CD4-positive, alpha-beta T cell treated with Interleukin-15 for 1 hour (primary cell): Measurements from ENCODE around the gene TBC1D22A.

Experiments
- DNase-seq: peaks from one replicate; pipeline ENCODE4 v3.0.0-alpha.2; 2020

Gene TBC1D22A

DNA sequence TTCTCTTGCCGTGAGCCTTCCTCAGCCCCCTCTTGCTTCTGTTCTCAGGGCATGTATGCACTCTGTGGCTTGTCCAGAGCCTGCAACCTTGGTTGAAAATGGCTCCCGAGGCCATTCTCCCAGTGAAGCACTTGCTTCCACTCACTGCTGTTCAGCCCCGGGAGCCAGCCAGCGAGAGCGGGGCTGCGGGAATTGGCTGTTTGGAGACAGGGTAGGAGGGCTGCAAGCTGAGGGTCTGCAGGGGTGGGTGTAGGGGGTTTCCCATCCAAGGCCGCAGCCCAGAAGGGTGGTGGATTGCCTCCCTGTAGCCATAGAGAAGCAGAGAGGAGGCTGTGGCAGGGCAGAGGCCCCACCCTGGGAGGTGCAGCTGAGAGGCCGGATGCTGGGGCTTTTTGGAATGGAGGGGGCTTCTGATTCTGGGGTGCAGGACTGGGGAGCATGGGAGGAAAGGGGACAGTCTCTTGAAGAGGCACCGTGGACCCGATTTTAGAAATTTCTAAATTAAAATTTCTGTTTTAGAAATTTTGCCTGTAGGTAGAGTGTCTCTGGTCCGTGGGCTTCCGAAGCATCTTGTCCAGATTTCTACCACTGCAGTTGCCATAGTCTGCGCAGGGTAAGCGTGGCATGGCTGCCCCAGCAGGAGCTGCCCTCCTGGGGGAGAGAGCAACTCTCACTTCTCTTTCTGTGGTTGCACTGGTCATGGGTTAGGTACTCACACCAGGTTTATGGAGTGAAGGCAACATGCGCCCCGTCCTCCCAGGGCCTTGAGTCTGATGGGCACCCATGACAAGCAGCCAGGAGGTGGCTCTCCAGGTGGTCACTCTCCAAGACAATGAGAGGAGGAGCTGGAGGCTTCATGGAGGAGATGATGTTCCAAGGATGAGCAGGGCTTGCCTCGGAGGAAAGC lies 100.2 kb downstream of the TBC1D22A start:
- no peak for DNase-seq

DNA sequence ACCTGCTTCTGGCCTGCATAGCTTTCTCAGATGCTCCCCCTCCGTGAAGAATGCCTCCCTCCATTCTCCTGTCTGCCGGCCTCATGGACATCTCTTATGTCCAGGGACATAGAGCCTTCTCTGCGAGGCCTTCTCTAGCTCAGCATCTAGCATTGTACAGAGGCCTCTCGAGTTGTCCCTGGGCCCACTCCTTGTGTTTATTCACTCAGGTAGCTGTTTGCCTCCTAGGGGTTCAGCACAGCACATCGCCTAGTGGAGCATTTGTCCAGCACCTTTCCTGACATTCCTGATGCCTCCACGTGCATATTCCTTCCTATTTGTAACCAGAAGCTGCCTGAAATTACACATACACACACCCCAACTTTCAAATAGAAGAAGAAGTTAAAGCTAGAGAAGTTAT lies 101.3 kb downstream of the TBC1D22A start:
- no peak for DNase-seq

DNA sequence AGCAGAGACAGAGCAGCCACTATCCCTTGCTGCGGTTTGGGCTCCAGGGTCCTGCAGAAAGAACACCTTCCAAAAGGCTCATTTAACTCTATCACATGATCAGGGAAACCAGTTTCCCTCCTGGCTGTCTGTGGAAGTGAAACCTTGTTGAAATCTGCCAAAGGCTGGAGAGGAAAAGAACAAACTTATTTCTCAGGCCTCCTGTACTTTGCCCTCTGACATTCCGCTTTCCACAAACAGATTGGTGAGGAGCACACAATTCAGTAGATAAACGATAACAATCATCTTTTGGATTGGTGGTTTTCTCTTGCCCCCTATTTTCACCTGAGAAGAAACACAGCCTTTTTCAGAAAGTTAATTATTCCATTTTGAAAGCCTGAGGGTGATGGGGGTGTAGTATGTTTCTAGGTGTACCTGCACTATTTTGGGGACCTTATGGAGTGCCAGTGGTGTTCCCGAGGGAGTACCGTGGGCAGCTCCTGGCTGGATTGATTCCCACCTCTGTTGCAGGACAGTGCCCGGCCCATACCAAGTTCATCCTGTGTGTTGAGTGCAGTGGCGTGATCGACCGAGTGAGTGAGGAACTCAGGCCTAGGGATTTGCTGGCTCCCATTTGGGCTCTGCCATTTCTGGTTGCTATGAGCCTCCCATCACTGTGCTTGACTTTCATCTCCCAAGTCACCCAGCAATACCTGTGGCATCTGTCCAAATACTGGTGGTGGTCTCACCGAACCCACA lies 102.0 kb downstream of the TBC1D22A start:
- no peak for DNase-seq

DNA sequence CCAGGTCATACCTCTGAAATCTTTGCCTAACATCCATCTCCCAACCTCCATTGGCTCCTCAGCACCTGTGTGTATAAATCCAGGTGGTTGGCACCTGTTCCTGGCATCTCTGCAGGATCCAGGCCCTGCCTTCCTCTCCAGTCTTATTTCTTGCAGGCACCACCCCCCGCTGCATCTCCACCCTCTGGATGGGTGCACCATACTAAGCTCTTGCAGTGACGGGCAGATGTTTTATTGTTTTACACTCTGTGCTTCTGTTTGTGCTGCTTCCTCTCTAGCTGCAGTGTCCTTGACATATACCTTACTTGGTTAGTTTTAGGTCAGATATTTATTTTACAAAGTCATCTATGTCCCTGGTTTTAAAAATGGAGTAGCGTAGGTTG lies 102.6 kb downstream of the TBC1D22A start:
- DNase-seq, result no peak

DNA sequence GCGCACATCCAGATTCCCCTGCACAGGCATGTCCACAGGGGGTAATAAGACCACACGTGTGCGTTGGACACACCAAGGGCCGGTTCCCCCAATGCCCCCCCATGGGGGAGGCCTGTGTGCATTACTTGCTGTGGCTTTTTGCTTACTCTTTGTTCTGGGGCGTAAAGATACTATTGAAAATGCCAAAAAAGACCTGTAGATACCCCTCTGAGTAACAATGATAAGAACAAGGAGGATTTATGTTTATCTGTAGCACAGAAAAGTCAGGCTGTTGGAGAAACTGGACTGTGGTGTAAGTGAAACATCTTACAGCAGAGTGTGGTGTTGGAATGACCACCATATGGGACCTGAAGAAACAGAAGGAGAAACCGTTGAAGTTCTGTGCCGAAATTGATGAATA lies 103.2 kb downstream of the TBC1D22A start:
- DNase-seq, result no peak

DNA sequence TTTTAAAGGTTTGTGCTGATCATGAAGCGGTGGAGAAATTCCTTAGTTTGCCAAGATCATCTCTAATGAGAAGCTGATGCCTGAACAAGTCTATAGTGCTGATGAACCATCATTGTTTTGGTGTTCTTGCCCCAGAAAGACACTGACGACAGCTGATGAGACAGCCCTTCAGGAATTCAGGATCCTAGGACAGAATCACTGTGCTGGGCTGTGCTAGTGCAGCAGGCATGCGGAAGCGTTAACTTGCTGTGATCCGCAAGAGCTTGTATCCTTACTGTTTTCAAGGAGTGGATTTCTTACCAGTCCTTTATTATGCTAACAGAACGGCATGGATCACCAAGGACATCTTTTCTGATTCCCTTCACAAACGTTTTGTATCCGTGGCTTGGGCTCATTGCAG lies 104.1 kb downstream of the TBC1D22A start:
- DNase-seq, result no peak

DNA sequence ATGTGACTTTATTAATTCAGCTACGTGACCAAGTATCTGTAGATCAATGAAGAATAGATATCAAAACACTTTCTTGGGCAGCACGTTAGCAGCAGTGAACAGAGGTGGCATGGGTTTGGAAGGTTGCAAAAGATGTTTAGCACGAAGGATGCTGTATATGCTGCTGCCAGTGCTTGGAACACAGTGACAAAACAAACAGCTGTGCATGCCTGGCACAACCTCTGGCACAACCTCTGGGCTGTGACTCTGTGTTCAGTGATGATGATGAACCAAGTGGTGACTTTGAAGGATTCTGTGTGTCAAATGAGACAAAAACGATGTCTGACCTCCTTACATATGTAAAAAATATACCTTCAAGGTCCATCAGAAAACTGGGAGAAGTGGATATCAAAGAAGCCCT lies 104.7 kb downstream of the TBC1D22A start:
- no peak for DNase-seq

DNA sequence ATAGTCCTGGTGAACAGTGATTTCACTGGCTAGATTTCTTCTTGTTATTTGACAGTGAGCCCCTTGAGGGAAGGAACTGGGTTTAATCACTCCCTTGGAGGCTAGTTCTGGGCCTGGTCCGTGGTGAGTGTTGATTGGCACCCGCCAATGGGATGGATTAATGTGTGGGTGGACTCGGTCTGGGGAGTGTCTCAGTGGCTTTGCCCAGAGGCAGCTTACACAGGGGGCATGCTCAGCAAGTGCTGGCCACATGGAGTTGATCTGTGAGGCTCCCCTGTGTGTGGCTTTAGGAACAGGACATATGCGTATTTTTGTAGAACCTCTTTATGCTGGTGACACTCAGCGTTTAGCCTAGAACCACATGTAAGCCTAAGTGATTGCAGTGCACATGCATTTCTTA lies 106.9 kb downstream of the TBC1D22A start:
- no peak for DNase-seq

DNA sequence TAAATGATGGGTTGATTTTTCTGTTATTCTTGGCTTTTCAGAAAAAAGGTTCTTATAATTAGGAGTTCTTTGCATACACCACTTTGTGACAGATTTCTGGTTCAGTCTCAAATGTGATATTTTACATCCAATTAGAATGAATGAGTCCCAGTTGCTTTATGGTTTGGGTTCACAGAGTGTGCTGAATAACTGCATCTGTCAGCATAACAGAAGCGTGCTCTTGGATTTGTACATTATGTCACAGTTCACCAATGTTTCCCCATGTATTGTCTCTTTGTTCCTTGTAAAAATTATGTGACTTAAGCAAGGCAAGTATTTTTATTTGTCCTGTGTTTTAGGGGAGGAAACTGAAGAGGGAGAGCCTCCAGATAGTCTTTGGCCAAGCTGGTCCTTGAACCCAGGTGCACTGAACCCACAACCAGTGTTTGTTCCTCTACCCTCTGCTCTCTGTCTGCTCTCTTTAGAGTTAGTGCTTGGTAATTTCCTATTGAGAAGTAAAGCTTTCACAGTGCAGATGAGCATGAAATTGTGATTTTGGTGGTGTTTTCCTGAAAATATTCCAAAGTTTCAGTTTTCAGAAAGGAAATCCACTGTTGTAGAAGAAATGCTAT lies 107.5 kb downstream of the TBC1D22A start:
- DNase-seq, result no peak

DNA sequence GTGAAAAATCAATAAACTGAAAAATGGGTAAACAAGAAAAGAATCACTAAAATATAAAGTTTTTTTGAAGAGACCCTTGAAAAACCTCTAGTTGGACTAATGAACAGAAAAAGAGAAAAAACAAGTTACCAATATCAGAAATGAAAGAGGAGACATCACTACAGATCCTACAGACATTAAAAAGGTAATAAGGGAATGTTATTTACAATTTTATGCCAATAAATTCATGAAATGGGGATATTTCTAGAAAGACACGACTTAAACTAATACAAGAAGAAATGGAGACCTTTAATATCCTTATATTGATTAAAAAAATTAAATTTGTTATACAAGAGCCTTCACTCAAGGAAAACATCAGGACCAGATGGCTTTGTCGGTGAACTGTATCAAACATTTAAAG lies 109.4 kb downstream of the TBC1D22A start:
- DNase-seq, result no peak

DNA sequence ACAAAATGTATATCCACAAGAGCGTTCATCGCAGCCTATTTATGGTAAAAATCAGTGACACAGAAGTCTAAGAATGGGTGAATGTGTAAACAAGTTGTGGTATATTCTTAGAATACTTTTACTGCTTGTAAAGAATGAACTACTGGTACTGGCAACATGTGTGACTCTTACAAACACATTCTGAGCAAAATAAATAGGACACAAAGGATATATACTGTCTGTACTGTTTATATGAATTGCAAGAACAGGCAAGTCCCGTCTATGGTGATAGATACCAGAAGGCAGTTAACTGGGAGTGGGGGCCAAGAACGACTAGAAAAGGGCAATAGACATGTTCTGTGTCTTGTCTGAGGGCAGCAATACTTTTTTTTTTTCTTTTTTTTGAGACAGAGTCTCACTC lies 112.6 kb downstream of the TBC1D22A start:
- no peak for DNase-seq

DNA sequence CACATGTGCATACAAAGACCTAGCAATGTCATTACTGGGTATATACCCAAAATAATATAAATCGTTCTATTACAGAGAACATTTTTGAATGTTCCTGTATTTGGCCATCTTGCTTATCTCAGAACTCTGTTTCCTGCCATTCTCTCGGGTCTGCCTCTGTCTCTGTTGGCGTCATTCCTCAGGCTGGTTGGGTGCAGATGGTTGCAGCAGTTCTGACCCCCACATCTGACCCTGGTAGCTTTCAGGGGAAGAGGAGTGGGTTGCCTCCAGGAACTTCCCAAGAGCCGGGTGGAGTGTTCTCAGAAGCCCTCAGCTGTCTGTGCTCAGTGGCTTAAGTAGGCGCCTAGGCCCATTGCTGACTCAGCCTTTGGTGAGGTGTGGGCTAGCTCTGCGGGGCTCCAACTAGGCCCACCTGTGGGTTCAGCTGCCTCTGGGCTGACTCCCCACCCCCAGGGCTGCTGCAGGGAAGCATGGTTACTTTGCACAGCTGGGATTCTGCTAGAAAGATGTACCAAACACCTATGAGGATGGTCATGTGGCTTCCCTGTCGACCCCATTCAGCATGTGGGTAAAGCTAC lies 114.0 kb downstream of the TBC1D22A start:
- DNase-seq, result no peak

DNA sequence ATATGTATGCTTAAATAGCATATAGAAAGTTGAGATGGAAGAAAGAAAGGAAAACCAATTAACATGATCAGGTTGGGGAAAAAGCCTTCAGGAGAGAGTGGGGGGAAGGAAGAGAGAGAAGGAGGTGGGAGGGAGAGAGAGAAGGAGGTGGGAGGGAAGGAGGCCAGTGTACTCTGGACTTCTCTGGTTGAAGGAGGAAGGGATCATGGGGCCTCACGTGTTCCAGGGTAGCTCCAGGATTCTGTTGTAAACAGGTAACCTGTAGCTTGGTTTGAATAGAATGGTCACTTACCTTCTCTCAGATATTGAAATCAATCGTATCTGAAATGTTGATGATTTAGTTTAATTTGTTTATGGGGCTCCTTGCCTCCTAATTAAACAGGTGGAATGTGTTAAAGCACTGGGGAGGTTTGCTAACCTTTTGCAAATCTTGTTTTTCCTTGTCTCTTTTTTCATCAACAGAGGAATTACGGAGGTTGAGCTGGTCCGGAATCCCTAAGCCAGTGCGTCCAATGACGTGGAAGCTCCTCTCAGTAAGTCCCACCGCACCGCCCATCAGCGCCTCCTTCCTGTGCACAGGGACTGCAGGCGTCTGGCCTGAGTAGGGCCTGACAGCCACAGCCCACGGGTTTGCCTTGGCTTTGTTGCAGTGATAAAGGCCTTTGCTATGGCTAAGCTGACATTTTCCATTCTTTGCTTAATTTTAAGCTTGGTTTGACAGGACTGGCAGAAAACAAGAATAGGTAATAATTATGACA lies 115.9 kb downstream of the TBC1D22A start:
- DNase-seq, result no peak

DNA sequence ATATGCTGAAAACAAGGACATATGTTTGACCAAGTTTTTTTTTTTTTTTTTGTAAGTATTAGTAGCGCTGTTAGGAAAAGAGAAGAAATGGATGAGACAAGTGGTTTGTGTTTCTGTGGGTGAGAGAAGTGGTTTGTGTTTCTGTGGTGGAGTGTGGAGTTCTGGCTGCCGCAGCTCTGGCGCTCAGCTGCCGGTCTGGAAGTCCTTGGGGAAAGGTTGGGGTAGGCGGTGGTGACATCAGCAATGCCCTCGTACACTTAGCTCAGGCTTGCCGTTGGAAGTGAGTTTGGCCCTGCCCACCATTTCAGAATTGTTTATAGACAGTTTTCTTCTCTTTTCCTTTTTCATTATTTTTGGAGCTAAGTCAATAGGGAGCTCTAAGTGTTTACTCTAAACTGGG lies 116.6 kb downstream of the TBC1D22A start:
- no peak for DNase-seq

DNA sequence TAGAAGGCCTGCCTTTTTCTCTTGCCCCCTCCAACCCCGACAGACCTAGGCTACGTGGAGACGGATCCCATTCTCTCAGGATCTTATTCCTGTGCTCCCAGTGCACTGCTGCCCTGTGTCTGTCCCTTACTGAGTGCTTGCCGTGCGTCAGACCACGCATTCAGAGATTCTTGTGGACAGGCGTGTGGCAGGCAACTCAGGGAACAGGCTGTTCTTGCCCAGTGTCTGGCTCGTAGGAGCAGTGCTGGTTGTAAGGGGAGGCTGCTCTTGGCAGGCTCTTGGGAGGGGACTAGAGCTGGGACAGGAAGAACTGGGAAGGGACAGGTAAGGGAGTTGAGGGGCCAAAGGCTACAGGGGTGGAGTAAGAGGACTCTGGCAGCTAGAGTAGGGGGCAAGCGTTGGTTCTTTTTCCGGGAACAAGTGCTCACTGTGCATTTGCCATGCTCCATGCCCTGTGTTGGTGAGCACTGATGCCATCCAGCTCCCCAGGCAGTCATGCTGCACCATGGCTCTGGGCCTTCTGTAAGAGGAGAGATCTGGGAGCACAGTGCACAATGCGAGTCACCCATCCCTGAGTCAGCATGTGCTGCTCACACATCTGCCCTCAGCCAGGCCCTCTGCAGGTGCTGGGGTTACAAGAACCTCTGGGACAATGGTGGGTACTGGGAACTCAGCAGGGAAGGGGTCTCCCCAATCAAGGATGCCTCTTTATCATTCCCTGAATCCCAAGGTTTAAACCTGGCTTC lies 119.1 kb downstream of the TBC1D22A start:
- no peak for DNase-seq

DNA sequence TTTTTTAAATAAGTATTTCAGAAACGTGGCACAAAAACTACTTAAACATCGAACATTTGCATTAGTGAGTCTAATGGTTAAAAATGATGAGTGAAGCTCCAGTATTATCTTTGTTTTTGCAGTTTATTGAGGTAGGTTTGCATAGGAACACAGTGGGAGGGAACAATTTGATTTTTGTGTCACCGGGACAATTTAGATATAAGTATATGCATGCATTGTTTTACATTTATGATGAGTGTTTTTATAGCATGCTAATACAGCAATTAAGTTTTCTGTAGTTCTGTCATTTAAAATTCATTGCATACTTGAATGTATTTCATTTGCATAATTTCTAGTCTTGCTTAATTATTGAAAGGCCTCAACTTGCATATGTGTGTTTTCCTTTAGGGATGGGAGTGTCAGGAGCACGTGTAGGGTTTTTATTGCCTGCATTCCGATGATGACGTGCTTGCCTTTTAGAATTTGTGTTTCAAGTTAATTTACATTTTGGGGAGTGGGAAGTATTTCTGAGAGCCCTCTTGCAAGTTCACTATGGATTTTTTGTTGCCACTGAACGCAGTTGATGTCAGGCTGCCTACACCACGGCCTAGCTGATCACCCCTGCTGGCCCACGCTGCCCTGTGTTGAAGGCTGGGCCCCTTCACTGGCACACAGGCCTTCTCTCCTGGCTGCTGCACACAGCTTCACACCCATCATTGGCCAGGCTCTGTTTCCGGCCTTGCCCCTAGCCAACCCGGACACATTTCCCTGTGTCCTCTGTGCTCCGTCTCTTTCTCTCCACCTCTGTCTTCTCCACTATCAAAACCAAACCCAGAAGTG lies 120.9 kb downstream of the TBC1D22A start:
- DNase-seq, result no peak

DNA sequence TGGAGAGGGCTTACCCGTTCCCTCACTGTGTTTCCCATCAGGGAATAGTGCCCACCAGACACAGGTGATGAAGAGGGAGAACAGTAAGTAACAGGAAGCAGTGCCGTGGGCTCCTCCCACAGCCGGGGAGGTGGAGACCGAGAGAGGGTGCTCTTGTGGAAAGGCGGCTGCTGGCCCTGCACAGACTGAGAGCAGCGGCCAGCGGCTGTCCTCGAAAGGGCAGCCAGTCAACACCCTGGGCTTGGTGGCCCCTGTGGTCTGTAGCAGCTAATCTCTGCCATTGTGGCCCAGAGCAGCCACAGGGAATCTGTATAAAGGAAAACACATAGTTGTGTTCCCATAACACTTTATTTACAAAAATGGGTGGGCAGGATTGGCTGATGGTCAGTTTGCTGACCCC lies 121.9 kb downstream of the TBC1D22A start:
- no peak for DNase-seq

DNA sequence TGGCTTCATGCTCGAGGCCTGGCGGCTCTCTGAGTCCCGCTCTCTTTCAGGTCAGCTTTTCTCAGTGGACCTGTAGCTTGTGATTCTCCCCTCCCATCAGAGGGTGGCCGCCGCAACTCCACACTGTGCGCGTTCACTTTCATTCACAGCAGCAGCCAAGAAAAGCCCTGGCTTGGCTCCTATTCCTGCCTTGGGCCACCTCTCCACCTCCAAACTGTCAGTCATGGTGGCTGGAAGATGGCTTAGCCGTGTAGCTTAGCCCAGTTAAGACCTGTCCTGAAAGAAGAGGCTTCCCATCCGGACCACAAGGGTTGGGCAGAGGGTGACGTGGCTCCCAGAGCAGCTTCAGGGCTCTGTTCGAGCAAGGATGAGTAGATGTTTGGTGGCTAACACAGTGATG lies 125.5 kb downstream of the TBC1D22A start:
- no peak for DNase-seq

DNA sequence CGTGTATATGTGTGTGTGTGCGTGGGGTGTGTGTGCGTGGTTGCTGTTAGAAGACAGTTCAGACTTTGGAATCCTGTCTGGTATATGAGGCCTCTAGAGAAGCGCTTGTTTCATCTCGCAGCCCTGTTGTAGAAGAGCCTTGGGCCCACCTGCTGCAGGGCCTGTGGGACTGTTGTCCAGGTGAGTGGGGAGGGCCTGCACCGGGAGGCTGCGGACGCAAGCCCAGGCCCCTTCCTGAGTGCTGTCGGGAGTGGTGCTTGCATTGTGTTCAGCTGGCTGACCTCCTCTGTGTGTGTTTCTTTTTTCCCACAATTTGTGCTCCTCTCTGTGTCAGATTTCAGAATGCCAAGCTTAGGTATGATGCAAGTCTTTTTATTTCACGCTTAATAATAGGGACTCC lies 128.4 kb downstream of the TBC1D22A start:
- no peak for DNase-seq

DNA sequence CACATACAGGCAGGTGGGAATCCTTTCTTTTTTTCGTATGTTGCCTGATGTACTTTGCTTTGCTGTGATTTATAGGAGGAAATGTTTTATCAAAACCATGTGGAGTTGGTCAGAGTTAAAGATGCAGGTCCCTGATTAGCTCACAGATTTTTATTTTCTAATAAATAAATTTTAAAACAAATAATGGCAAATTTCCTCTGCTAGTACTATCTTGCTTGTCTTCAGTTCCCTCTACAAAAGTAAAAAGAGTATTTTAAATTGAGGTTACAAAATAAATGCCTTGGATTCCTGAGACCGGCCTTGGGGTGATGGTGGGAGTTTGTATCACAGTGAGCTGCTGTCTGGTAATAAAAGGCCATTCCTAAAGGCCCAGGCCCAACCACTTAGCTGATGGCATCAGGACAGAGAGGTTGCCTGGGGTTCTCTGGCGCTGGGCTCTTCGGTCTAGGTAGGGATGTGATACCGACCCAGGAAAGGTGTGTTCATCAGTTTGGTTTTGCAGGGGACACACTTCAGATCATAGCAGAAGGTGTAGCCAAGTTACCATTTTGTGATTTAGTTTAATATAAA lies 129.0 kb downstream of the TBC1D22A start:
- no peak for DNase-seq

DNA sequence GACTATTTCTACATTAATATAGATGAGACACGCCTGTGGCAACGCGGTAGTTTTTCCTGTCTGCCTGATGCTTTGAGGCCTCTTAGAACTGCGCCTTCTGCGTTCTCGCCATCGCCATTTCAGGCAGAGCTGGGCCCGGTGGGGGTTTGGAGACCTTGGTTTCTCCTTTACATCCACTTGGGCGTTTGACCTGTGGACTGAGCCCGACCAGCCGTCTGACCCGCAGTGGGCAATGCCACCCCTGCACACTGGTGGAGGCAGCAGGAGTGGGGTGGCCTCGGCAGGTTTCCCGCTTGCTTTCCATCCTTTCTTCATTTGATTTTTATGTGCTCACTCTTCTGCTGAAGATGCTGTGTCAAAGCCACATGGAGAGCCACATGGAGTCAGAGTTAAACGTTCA lies 130.4 kb downstream of the TBC1D22A start:
- no peak for DNase-seq
